ES-I3 (cell line): ENCODE data around the gene PODXL2.

Experiments
- H3K36me3 ChIP-seq: 2 replicates; pipeline ENCODE4 v1.6.1; 2013; ENCODE audit warnings: mild to moderate bottlenecking, low read length, control low read depth, moderate library complexity; ENCODE audit not compliant: insufficient read depth
- H3K4me1 ChIP-seq: 2 replicates; pipeline ENCODE4 v1.6.1; 2013; ENCODE audit warnings: mild to moderate bottlenecking, control low read depth, low read length; ENCODE audit not compliant: insufficient read depth
- H3K9ac ChIP-seq: 2 replicates; pipeline ENCODE4 v1.6.1; 2013; ENCODE audit warnings: low read depth, mild to moderate bottlenecking, low read length, moderate library complexity
- H3K9me3 ChIP-seq: 2 replicates; pipeline ENCODE4 v1.6.1; 2013; ENCODE audit warnings: mild to moderate bottlenecking, low read length, moderate library complexity; ENCODE audit not compliant: control insufficient read depth, insufficient read depth

Gene PODXL2

GRCh38 chr3:127630811-127631714, 2.1 kb downstream of the PODXL2 start:
- H3K9ac ChIP-seq: no peak overlapping the region

GRCh38 chr3:127632035-127632820, 3.2 kb downstream of the PODXL2 start:
- Histone ChIP-seq H3K4me1 (no peaks in the 10 kb centered on the region; the same call in 1 of the 2 replicates), H3K9ac (no peak overlapping the region), H3K9me3 (peaks cover 6% of the 10 kb centered on the region; the same call in 1 of the 2 replicates), H3K36me3 (no peaks in the 10 kb centered on the region)

More at GRCh38 chr3:127630811-127631714, 2.1 kb downstream of the PODXL2 start:
- no peaks in the 10 kb centered on the region for H3K36me3 ChIP-seq
- peaks cover 6% of the 10 kb centered on the region; the same call in 1 of the 2 replicates for H3K9me3 ChIP-seq
- H3K4me1 ChIP-seq: no peaks in the 10 kb centered on the region; the same call in 1 of the 2 replicates

- no peaks in the 10 kb centered on the region for H3K9me3 ChIP-seq
- H3K9ac ChIP-seq: no peak overlapping the region
- H3K4me1 ChIP-seq: no peaks in the 10 kb centered on the region; the same call in 1 of the 2 replicates
- H3K36me3 ChIP-seq: no peaks in the 10 kb centered on the region
Measured at GRCh38 chr3:127634653-127635052, 5.7 kb downstream of the PODXL2 start.

DNA sequence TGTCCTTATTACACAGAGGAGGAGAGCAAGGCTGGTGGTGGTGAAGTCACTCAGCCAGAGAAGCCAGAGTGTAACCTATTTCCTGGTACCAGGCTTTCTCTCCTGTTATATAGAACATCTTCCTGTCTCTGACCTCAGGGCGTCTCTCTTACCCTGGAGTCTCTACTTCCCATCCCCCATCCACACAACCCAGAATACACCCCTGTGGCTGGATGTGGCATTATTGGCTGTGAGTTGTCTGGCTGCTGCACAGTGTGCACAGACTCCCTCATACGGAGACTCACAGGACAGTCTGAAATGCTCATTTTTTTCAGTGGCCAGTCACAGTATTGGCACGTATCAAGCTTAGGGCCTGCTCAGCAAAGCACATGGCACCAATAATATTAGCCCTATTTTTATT, 8.6 kb downstream of the PODXL2 start:
- Histone ChIP-seq H3K4me1 (peaks cover 3% of the 10 kb centered on the region; the same call in 1 of the 2 replicates), H3K9me3 (no peaks in the 10 kb centered on the region), H3K9ac (no peak overlapping the region), H3K36me3 (no peaks in the 10 kb centered on the region)

DNA sequence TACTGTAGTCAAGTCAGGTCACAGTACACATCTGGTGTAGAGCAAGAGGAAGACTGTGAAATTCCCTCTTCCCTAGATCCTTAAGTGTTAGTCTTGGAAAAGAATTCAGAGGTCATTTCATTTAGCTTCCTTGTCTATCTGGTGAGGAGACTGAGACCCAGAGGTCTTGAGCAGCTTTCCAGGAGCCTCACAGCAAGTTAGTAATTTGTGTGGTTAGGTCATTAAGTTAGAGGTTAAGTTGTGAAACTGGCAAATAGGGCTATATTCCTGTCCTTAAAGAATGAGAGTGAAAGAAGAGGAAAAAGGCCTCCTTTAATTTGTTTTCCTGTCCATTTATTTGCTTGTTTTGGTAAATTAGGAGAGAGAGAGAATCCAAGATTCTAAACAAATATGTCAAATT, 9.0 kb downstream of the PODXL2 start:
- no peaks in the 10 kb centered on the region for H3K36me3 ChIP-seq
- H3K9me3 ChIP-seq: no peaks in the 10 kb centered on the region
- H3K4me1 ChIP-seq: peaks cover 3% of the 10 kb centered on the region; the same call in 1 of the 2 replicates
- H3K9ac ChIP-seq: no peak overlapping the region

- Histone ChIP-seq H3K9me3 (no peaks in the 10 kb centered on the region), H3K9ac (no peak overlapping the region), H3K4me1 (peaks cover 3% of the 10 kb centered on the region; the same call in 1 of the 2 replicates), H3K36me3 (no peaks in the 10 kb centered on the region)
Measured at GRCh38 chr3:127639173-127640041, 10.4 kb downstream of the PODXL2 start.

DNA sequence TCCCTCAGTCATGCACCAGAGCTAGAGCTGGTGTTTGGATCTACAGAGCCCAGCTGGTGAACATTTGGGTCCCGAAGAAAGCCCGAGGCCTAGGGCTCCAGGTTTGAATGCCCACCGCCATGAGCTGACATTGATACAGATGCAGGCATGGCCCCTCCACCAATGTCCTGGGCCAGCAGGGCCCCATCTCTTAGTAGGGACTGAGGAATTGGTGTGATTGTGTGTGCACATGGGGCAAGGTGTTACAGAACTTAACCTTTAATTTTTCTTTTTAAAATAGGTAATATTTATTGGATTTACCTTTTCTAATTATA, 11.0 kb downstream of the PODXL2 start:
- no peaks in the 10 kb centered on the region for H3K36me3 ChIP-seq
- no peaks in the 10 kb centered on the region for H3K9me3 ChIP-seq
- H3K9ac ChIP-seq: no peak overlapping the region
- peaks cover 3% of the 10 kb centered on the region; the same call in 1 of the 2 replicates for H3K4me1 ChIP-seq

GRCh38 chr3:127644641-127645370, 15.8 kb downstream of the PODXL2 start:
- H3K9ac ChIP-seq: no peak overlapping the region
- H3K4me1 ChIP-seq: peaks cover 2% of the 10 kb centered on the region; the same call in 1 of the 2 replicates
- H3K9me3 ChIP-seq: no peaks in the 10 kb centered on the region
- no peaks in the 10 kb centered on the region for H3K36me3 ChIP-seq

DNA sequence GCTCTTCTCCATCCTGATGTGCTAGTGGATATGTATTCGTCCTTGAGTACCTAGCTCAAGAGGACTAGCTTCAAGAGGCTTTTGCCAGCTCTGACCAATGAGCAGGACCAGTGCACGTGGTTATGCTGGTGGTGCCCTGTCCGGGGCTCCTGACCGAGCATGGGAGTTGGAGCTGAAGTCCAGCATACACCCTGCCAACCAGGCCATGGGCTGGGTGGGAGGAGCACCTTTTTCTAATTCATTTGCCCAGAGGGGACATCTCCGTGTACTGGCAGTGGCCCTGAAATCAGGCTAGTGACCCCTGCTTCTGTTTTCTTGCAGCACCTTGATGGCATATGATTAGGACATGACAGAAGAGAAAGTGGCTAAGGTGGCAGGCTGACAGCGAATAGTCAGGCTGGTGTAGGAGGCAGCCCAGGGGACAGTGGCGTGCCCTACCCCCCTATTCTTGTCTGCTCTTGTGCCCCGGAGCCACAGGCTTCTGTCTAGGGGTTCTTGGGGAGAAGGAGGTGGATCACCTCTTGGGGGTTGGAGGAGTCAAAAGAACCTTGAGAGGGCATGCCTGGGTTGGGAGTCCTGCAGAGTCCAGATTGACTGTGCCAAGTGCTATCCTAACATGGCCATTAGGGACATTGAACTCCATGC, 16.5 kb downstream of the PODXL2 start:
- H3K4me1 ChIP-seq: no peaks in the 10 kb centered on the region; the same call in 1 of the 2 replicates

DNA sequence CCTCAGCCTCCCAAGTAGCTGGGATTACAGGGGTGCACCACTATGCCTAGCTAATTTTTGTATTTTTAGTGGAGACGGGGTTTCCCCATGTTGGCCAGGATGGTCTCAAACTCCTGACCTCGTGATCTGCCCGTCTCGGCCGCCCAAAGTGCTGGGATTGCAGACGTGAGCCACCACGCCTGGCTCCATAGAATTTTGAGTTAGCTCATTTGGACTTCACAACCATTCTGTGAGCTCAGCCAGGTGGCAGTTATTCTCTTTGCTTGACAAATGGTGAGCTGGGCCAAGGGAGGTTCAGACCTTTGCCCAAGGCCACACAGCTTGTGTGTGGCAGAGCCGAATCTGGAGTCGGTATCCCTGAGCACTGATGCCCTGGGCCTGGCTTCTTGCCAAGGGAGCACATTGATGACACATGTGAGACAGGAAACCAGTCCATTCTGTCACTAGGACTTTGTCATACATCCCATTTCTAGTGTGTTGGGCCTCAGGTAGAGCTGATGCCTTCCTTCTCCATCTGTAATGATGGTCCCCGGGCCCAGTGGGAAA, 17.6 kb downstream of the PODXL2 start:
- H3K9ac ChIP-seq: no peak overlapping the region
- no peaks in the 10 kb centered on the region for H3K36me3 ChIP-seq
- H3K9me3 ChIP-seq: no peaks in the 10 kb centered on the region
- no peaks in the 10 kb centered on the region; the same call in 1 of the 2 replicates for H3K4me1 ChIP-seq

More for the DNA sequence above, 16.5 kb downstream of the PODXL2 start:
- no peaks in the 10 kb centered on the region for H3K36me3 ChIP-seq
- H3K9me3 ChIP-seq: no peaks in the 10 kb centered on the region
- no peak overlapping the region for H3K9ac ChIP-seq

GRCh38 chr3:127647166-127647844, 18.3 kb downstream of the PODXL2 start:
- Histone ChIP-seq H3K9ac (no peak overlapping the region), H3K36me3 (no peaks in the 10 kb centered on the region), H3K9me3 (no peaks in the 10 kb centered on the region), H3K4me1 (no peaks in the 10 kb centered on the region; the same call in 1 of the 2 replicates)

DNA sequence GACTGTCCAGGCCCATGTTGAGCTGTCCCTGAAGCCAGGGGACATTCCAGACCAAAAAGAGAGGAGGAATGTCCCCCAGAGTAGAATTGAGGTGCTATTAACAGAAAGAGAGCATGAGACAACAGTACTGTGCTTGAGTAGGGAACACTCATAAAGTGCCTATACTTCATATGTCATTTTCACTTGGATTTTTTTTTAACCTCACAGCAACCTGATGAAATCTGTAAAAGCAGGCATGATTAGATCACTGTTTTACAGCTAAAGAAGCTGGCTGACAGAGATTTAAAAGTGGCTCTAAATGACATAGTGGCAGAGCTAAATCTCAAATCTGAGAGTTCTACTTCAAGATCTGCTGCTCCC, 18.8 kb downstream of the PODXL2 start:
- Histone ChIP-seq H3K9me3 (no peaks in the 10 kb centered on the region), H3K36me3 (no peaks in the 10 kb centered on the region), H3K9ac (no peak overlapping the region), H3K4me1 (no peaks in the 10 kb centered on the region; the same call in 1 of the 2 replicates)
